ENCODE data around the gene MAGI1. TPM values are rescaled to one million over a fixed set of nuclear protein-coding genes. Genes with fewer than 3 reads are reported as not detected.
A peak's percentile ranks its signal among the peaks of the same experiment; 100 is the strongest.

Gene MAGI1
- total RNA-seq, 1 donor from 2014 or later, result 47.1 TPM

DNA sequence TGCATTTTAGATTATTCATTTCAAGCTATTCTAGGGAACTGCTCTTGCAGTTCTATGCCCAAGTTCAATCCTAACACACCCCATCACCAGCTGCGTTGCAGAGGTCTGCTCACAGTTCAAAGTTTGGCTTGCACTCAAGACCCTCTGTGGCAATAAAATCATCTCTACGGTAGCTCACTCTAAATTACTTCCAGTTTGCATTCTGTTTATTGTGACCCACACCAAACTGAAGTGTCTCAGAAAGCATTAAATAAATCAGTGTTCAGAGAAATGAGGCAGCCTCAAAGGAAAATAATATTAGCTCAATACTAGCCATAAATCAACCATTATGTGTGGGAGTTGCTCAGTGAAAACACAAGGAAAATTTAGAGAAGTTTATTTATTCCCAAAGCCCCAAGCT is 250.3 kb downstream of the MAGI1 start:
- no peak overlapping the region for H3K27ac ChIP-seq
- no peak overlapping the region for H3K4me3 ChIP-seq
- no peaks in the 10 kb centered on the region for H3K36me3 ChIP-seq
- H3K9me3 ChIP-seq, result no peaks in the 10 kb centered on the region
- H3K27me3 ChIP-seq, result no peaks in the 10 kb centered on the region
- peaks cover 4% of the 10 kb centered on the region for H3K4me1 ChIP-seq
- intact Hi-C loops (cut with DNase I), result loop anchor here (5.0 kb wide), 1 partner anchor 349 kb away; no protein-coding TSS in a partner anchor
- DNase-seq (ENCODE audit: extremely low spot score in 2 of 2), result no peak
- TF ChIP-seq POLR2A (IDR thresholded peaks at IDR 0.05) (no peak), POLR2AphosphoS5 (IDR thresholded peaks at IDR 0.05; ENCODE audit: insufficient read depth in 1 of 2, low read depth in 1 of 2) (no peak)
- TF ChIP-seq, protein P1, sequence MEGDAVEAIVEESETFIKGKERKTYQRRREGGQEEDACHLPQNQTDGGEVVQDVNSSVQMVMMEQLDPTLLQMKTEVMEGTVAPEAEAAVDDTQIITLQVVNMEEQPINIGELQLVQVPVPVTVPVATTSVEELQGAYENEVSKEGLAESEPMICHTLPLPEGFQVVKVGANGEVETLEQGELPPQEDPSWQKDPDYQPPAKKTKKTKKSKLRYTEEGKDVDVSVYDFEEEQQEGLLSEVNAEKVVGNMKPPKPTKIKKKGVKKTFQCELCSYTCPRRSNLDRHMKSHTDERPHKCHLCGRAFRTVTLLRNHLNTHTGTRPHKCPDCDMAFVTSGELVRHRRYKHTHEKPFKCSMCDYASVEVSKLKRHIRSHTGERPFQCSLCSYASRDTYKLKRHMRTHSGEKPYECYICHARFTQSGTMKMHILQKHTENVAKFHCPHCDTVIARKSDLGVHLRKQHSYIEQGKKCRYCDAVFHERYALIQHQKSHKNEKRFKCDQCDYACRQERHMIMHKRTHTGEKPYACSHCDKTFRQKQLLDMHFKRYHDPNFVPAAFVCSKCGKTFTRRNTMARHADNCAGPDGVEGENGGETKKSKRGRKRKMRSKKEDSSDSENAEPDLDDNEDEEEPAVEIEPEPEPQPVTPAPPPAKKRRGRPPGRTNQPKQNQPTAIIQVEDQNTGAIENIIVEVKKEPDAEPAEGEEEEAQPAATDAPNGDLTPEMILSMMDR (IDR thresholded peaks at IDR 0.05), result no peak

DNA sequence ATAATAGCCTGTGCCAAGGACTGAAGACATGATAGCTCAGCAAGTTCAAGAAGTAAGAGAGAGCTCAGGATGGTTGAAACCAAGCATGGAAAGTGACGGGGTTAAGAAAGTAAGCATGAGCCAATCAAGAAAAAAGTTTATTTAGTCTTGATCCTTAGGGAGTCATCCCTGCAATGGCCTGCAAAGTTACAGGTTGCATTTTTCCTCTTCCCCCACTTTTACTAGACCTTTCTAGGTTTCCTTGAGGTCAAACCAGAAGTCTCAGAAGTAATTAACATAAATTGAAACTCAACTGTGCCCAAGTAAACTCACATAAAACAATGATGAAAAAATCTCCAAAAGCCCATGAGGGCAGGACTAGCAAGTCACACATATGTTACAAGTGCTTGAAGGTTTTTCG is 250.9 kb downstream of the MAGI1 start:
- Histone ChIP-seq H3K4me3 (no peak overlapping the region), H3K4me1 (no peaks in the 10 kb centered on the region), H3K27me3 (no peaks in the 10 kb centered on the region), H3K9me3 (no peaks in the 10 kb centered on the region), H3K36me3 (no peaks in the 10 kb centered on the region), H3K27ac (no peak overlapping the region)
- TF ChIP-seq, protein P1 (IDR thresholded peaks at IDR 0.05), result no peak
- no peak for TF ChIP-seq POLR2AphosphoS5 (IDR thresholded peaks at IDR 0.05; ENCODE audit: insufficient read depth in 1 of 2, low read depth in 1 of 2)
- no peak for TF ChIP-seq POLR2A (IDR thresholded peaks at IDR 0.05)
- DNase-seq (ENCODE audit: extremely low spot score in 2 of 2), result no peak
- intact Hi-C loops (cut with DNase I), result loop anchor here (5.0 kb wide), 1 partner anchor 349 kb away; no protein-coding TSS in a partner anchor

DNA sequence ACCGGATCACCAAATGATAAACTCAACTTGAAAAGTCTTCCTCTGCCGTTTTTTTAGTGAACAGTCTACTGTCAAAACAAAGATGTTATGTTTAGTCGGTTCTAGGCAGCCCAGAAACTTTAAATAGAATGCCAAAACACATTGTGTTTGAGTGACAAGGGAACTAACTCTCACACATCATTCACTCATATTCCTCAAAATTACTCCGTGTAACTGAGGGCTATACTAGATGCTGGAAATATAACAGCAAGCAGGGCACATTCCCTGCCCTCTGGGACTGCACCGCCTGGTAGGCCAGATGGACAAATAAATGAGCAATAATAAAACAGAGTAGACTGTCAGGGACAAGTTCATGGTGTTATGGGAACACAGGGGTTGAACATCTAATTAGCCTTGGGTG is 251.4 kb downstream of the MAGI1 start:
- DNase-seq (ENCODE audit: extremely low spot score in 2 of 2), result no peak
- TF ChIP-seq POLR2AphosphoS5 (IDR thresholded peaks at IDR 0.05; ENCODE audit: insufficient read depth in 1 of 2, low read depth in 1 of 2) (no peak), POLR2A (IDR thresholded peaks at IDR 0.05) (no peak)
- TF ChIP-seq, protein P1 (IDR thresholded peaks at IDR 0.05), result no peak
- Histone ChIP-seq H3K27me3 (no peaks in the 10 kb centered on the region), H3K4me1 (no peaks in the 10 kb centered on the region), H3K9me3 (no peaks in the 10 kb centered on the region), H3K36me3 (no peaks in the 10 kb centered on the region), H3K4me3 (no peak overlapping the region), H3K27ac (no peak overlapping the region)
- intact Hi-C loops (cut with DNase I), result loop anchor here (5.0 kb wide), 1 partner anchor 350 kb away; no protein-coding TSS in a partner anchor

DNA sequence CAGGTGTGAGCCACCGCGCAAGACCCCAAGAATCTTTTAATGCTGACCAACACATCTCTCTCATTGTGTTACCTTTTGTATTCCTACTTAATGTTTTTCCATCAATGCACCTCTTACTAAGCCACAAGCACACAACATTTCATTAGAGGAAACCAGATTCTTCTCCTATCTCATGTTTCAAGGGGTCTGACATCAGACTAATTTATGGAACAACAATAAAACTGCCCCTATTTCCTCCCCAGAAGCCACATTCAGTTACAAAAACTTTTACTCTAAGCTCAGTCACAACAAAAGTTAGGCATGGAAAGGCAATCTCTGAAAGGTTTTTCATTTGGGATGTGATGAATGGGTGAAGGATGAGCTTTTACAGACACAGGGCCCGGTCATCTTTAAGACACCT is 251.8 kb downstream of the MAGI1 start:
- no peak overlapping the region for H3K4me3 ChIP-seq
- H3K36me3 ChIP-seq, result no peaks in the 10 kb centered on the region
- intact Hi-C loops (cut with DNase I), result loop anchor here (5.0 kb wide), 1 partner anchor 350 kb away; no protein-coding TSS in a partner anchor
- TF ChIP-seq POLR2A (IDR thresholded peaks at IDR 0.05) (no peak), POLR2AphosphoS5 (IDR thresholded peaks at IDR 0.05; ENCODE audit: insufficient read depth in 1 of 2, low read depth in 1 of 2) (no peak)
- TF ChIP-seq, protein P1 (IDR thresholded peaks at IDR 0.05), result no peak
- H3K9me3 ChIP-seq, result no peaks in the 10 kb centered on the region
- DNase-seq (ENCODE audit: extremely low spot score in 2 of 2), result no peak
- no peaks in the 10 kb centered on the region for H3K27me3 ChIP-seq
- no peaks in the 10 kb centered on the region for H3K4me1 ChIP-seq
- no peak overlapping the region for H3K27ac ChIP-seq

DNA sequence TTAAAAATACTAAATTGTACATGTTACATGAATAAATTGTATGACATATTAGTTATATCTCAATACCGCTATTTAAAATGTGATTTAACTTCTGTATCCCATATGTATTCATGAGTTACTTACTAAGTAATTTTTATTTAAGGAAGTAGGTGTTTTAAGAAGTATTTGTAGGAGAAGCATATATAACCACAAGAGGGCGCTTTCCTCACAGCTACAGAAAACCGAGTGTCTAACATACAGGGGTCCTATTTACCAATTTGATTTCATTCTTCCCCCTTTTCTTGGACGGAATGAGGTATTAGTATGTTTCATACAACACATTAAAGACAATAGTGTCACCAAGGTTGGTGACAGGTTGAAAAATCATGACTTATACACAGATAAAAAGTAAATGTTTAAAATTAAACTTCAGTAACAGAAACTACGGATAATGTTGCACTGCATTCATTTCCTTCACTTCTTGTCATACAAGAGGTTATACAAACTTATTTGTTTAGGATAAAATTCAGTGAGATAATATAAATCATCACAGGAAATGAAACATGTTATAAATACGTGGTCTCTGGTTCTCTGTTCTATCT is 253.6 kb downstream of the MAGI1 start:
- no peaks in the 10 kb centered on the region for H3K9me3 ChIP-seq
- H3K36me3 ChIP-seq, result no peaks in the 10 kb centered on the region
- intact Hi-C loops (cut with DNase I), result loop anchor here (5.0 kb wide), 1 partner anchor 352 kb away; no protein-coding TSS in a partner anchor
- H3K4me1 ChIP-seq, result no peaks in the 10 kb centered on the region
- H3K27ac ChIP-seq, result no peak overlapping the region
- TF ChIP-seq, protein P1 (IDR thresholded peaks at IDR 0.05), result peak in 2 of 3 experiments; percentile 51 to 57
- TF ChIP-seq POLR2AphosphoS5 (IDR thresholded peaks at IDR 0.05; ENCODE audit: insufficient read depth in 1 of 2, low read depth in 1 of 2), result no peak
- no peak for TF ChIP-seq POLR2A (IDR thresholded peaks at IDR 0.05)
- no peak overlapping the region for H3K4me3 ChIP-seq
- H3K27me3 ChIP-seq, result no peaks in the 10 kb centered on the region
- DNase-seq (ENCODE audit: extremely low spot score in 2 of 2), result no peak

Measured in vagina (tissue), 2 donors.